GM19438 (cell line): ENCODE results near the gene MAMDC2.

Experiments used
- ATAC-seq: cut with Tn5 transposase; IDR thresholded peaks from one replicate; pipeline ENCODE4 v1.9.1; 2021; ENCODE audit warnings: low read depth; ENCODE audit not compliant: unreplicated experiment

MAMDC2 gene

GRCh38 chr9:70060883-70061507 lies 17.3 kb downstream of the MAMDC2 start:
- peak; percentile 91 for ATAC-seq

DNA sequence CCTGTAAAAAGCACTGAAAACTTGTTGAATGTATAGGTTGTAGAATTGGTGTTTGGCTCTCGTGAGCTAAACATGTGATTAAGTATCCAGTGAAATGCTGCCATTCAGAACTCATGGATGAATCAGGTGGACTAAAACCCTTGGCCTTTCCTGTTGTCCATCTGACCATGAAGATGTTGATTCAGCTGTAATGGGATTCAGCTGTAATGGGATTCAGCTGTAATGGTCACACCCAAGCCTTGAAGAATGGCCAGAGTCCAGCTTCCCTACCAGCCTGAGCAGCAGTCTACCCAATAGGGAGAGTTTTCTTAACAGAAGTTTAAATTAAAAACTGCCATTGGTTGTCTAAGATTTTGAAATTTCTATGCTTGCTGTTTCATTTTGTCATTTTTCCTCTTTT lies 18.1 kb downstream of the MAMDC2 start:
- ATAC-seq, result no peak

DNA sequence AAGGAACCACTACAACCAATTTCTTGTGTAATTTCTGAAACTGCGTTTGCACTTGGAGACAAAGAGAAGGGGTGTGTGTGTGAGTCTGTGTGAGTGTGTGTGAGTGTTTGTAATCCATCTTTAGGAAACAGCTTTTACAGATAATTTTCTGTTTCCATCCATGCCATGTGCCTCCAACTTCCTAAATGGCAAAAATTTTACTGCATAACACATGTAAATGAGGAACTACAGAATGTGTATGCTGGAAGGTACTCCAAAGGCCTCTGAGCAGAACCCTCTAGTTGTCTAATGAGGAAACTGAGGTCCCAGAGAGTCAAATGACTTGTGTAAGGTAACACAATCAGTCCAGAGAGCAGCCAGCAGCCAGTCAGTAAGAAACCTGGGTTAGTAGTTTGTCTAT lies 20.8 kb downstream of the MAMDC2 start:
- ATAC-seq, result no peak

DNA sequence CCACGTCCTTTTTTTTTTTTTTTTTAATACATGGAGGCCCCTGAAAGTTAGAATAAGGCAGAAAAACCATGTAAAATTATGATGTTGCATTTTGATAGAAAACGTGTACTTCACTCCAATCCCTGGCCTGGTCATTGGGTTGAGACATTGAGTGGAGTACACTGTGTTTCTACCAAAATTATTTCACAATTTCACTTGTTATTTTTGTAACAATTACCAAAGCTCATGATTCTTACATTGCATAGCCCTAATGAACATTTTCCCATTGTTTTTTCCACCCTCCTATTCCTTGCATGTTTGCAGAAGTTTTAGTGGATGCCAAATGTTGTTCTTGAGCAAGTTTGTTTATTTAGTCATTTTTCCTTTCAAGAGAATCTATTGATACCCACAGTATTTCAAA lies 21.9 kb downstream of the MAMDC2 start:
- ATAC-seq, result no peak

- no peak for ATAC-seq
Measured at GRCh38 chr9:70066418-70066817, 22.8 kb downstream of the MAMDC2 start.

- ATAC-seq, result no peak
Measured at GRCh38 chr9:70066874-70067273, 23.2 kb downstream of the MAMDC2 start.

DNA sequence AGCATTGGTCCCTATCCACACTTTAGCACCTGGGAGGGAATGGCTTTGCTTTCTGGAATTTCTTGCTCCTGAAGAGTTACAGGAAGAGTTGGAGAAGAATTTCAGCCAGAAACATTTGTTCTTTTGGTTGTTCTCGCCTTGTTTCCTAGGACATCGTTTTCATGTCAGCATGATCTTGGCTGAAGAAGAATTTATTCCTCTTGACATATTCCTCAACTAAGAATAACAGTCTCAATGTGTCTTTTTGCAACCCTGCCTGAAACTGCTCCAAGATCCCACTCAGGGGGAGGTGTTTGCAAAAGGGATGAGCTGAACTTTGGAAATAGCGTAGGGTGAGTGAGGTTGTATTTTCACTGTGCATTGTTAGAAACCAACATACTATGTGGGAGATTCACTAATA lies 26.1 kb downstream of the MAMDC2 start:
- ATAC-seq, result no peak

DNA sequence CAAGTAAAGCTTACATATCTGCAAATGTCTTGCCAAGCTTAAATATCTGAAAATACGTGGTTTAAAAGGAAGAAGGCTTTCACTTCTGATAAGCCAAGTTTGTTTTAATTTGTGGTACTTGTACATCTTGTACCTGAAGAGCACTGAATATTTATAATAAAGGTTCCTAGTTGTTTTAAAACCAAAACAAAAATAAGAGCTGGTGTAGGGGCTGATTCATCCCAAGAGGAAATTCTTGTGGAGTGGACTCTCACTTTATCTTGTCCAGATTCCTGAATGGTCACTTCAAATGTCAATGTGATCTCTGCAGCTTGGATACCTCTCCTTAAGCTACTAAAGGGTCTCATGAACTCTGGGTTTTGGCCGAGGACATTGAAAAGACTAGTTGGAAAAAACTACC lies 29.5 kb downstream of the MAMDC2 start:
- no peak for ATAC-seq

DNA sequence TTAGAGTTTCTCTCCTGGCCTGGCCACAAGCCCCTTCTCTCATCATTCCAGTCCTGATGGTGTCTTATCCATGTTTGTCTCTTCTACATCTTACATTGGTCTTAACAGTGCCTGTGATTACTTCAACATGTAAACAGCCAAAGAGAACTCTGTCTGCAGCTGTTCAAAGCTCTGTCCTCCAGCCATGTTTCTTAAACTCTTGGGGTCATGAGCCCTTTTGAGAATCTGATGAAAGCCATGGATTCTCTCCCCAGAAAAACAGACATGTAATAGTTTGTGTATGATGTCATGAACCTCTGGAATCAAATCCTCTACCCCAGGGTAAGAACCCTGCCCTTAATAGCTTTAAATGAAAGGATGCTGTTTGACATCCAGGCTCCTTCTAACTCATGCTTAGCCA lies 30.1 kb downstream of the MAMDC2 start:
- no peak for ATAC-seq

GRCh38 chr9:70076678-70077077 lies 33.0 kb downstream of the MAMDC2 start:
- no peak for ATAC-seq

GRCh38 chr9:70079417-70080037 lies 35.9 kb downstream of the MAMDC2 start:
- no peak for ATAC-seq

DNA sequence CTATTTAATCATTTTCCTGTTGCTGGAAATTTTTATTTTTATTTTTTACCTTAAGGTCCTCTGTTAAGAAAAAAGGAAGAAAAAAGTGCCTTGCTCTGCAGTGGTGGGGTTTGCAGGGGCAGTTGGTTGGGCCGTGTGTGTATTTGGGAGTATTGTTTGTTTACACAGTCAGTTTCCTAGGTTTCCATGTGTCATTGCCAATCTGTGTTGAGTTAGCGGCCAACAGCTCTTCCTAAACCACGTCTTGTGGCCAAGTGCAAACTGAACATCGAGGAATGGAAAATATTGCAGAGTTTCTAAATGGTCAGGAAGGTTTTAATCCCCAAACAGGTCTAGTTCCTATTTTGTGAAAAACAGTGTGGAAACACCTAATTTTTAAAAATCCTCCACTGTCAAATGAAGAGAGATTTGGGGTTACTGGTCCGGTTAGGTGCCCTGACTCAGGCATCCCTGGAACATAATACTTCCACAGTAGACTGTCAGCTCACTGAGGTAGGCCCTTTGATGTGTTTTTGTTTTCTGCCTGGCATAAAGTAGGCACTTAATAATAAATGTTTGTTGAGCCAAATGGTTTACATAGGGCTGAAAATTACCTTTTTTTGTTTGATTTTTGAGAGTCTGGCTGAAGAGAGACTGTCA lies 37.0 kb downstream of the MAMDC2 start:
- ATAC-seq, result no peak

DNA sequence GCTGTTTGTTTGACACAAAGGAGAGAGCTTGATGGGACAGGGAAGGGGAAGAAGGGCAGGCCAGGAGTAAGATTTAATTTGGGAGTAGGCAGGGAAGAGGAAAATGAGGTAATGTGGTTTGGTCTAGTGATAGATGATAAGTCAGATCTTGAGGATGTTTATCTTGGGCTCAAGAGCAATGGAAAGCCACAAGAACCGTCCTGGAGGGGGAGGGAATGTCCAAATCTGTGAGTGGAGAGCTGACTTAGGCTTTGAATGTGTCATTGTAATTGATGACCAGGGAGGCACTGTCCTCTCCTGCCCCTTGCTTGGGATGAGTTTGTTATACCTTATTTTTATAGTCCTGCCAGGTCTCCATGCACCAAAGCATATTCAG lies 37.5 kb downstream of the MAMDC2 start:
- no peak for ATAC-seq

- no peak for ATAC-seq
Measured at GRCh38 chr9:70083429-70083828, 39.8 kb downstream of the MAMDC2 start.

GRCh38 chr9:70085241-70085640 lies 41.6 kb downstream of the MAMDC2 start:
- ATAC-seq, result no peak

- no peak for ATAC-seq
Measured at GRCh38 chr9:70091103-70091502, 47.5 kb downstream of the MAMDC2 start.

GRCh38 chr9:70091572-70091971 lies 47.9 kb downstream of the MAMDC2 start:
- no peak for ATAC-seq

- no peak for ATAC-seq
Measured at GRCh38 chr9:70092190-70092589, 48.5 kb downstream of the MAMDC2 start.

DNA sequence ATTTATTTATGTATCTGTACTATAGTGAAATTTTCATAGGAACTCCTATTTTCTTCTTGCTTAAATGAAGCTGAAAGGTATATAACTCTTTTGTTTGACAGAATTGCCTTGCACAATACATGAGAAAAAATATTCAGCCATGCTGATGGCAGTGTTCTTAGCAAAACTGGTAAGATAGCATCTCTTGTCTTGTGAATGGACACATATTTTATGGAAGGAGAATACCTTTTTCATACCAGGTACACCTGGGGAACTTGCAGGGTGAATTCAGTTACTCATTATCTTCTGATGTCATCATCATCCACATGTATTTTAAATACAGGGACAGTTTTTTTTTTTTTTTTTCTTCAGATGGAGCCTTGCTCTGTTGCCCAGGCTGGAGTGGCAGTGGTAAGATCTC lies 49.4 kb downstream of the MAMDC2 start:
- no peak for ATAC-seq

DNA sequence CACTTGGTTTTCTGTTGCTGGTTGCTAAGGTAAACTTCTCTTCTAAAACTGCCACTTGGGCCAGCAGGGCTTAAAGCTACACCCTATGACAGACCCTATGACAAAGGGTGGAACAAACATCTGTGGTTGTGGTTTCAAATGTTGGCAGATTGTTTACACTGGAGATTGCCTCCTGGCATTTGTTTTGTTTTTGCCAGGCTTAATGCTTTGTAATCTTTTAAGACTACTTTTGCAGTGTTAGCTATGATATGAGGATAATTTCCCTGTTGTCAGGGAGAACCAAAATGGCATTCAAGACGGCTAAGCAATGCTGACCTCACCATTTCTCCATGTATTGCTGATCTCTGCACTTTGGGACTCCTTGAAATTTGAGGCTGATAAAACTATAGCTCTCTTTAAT lies 50.3 kb downstream of the MAMDC2 start:
- no peak for ATAC-seq

- ATAC-seq, result no peak
Measured at GRCh38 chr9:70094747-70095146, 51.1 kb downstream of the MAMDC2 start.

DNA sequence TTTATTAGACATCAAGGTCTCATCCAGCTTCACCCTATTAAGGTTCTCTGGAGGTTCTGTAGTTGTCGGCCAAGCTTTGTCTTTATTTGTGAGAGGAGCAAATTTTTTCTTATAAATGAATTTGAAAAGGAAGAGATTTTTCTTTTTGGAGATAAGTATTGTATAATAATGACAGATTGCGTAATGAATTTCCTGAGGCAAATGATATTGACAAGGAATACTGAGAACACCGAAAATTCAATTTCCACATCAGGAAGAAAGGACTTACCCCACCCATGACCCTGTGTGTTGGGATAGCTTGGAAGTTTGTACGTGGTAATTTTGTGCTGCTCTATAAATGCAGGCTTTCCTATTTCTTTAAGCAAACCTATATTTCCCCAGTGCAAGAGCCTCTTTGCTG lies 53.5 kb downstream of the MAMDC2 start:
- no peak for ATAC-seq
